MM.1S (cell line): Measurements from ENCODE around the gene CCDC192.

ENCODE experiments used
- DNase-seq: peaks from one replicate; pipeline ENCODE4 v3.0.0-alpha.2; 2015
- H2AFZ ChIP-seq: fragments of 300-600 bp; sonication (generic); 2 replicates; pipeline ENCODE4 v1.6.0; 2016; ENCODE audit warnings: antibody characterized with exemption, low read length
- H3F3A ChIP-seq: fragments of 300-600 bp; sonication (generic); 2 replicates; pipeline ENCODE4 v1.6.1; 2016; ENCODE audit warnings: mild to moderate bottlenecking, antibody characterized with exemption, low read length, moderate library complexity, mixed read lengths; ENCODE audit not compliant: insufficient read depth
- H3K27ac ChIP-seq: fragments of 300-600 bp; sonication (generic); 2 replicates; pipeline ENCODE4 v1.5.1; 2016; ENCODE audit warnings: mild to moderate bottlenecking, low read length
- H3K27me3 ChIP-seq: fragments of 300-600 bp; sonication (generic); replicated peaks from 2 replicates; pipeline ENCODE4 v1.6.0; 2016; ENCODE audit warnings: low read length; ENCODE audit not compliant: insufficient read depth
- H3K36me3 ChIP-seq: fragments of 300-600 bp; sonication (generic); replicated peaks from 2 replicates; pipeline ENCODE4 v1.6.1; 2016; ENCODE audit warnings: mild to moderate bottlenecking, low read length, mixed read lengths; ENCODE audit not compliant: insufficient read depth
- H3K4me1 ChIP-seq: fragments of 300-600 bp; sonication (generic); 2 replicates; pipeline ENCODE4 v1.6.1; 2016; ENCODE audit warnings: low read length, mixed read lengths
- H3K4me2 ChIP-seq: fragments of 300-600 bp; sonication (generic); 2 replicates; pipeline ENCODE4 v1.6.0; 2016; ENCODE audit warnings: low read depth, low read length
- H3K4me3 ChIP-seq: fragments of 300-600 bp; sonication (generic); 2 replicates; pipeline ENCODE4 v1.5.1; 2016; ENCODE audit warnings: low read length, mixed read lengths
- H3K79me2 ChIP-seq: fragments of 300-600 bp; sonication (generic); 2 replicates; pipeline ENCODE4 v1.6.1; 2016; ENCODE audit warnings: mixed run types, low read length, mixed read lengths
- H3K9ac ChIP-seq: fragments of 300-600 bp; sonication (generic); 2 replicates; pipeline ENCODE4 v1.6.1; 2016; ENCODE audit warnings: low read length, mixed read lengths
- H3K9me2 ChIP-seq: fragments of 300-600 bp; sonication (generic); replicated peaks from 2 replicates; pipeline ENCODE4 v1.6.1; 2016; ENCODE audit warnings: mild to moderate bottlenecking, low read length, mixed read lengths; ENCODE audit not compliant: insufficient read depth
- H3K9me3 ChIP-seq: fragments of 300-600 bp; sonication (generic); replicated peaks from 2 replicates; pipeline ENCODE4 v1.6.1; 2016; ENCODE audit warnings: mild to moderate bottlenecking, low read length, mixed read lengths; ENCODE audit not compliant: insufficient read depth
- H4K20me1 ChIP-seq: fragments of 300-600 bp; sonication (generic); 2 replicates; pipeline ENCODE4 v1.6.1; 2016; ENCODE audit warnings: mild to moderate bottlenecking, low read length, moderate library complexity, mixed read lengths; ENCODE audit not compliant: insufficient read depth
- CTCF ChIP-seq: fragments of 300-600 bp; sonication (generic); IDR thresholded peaks from 2 replicates; pipeline ENCODE4 v1.5.1; 2016; ENCODE audit warnings: antibody characterized with exemption, low read length, mixed read lengths
- EZH2 ChIP-seq: fragments of 300-600 bp; sonication (generic); optimal IDR thresholded peaks from 2 replicates; pipeline ENCODE3; 2017; ENCODE audit warnings: low read depth, mild to moderate bottlenecking, antibody characterized with exemption, low read length, mixed read lengths
- EZH2phosphoT487 ChIP-seq: fragments of 300-600 bp; sonication (generic); IDR thresholded peaks from 2 replicates; pipeline ENCODE4 v1.6.1; 2018; ENCODE audit warnings: antibody characterized with exemption, low read length

Gene CCDC192

DNA sequence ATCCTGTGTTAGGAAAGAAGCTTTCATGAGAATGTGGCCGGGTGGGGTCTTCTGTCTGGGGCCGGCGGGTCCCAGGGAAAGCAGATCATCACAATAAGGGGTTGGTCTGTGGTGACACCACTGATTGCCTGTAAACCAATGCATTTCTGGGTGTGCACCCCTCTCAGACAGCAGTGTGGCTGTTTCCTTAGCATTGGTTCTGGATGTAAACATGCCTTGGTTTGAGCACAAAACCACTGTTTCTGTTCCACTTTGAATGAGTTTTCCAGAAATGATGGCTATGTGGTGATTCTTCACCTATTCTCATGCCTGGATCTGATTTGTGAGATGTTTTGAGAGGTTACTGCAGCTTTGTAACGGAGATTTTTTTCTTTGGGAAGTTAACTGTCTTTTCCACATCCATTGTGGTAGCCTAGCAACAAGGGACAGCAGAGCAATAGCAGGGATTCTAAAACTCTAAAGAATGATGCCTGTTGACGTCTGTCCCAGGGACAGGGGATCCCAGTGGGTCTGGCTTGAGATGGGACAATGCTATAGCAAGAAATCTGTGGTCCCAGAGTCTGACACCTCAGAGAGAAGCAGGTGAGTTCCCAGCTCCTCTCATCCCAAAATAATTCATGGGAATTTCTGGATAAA, at the start of gene CCDC192:
CCDC192 (plus strand) TSS at position 466 of the 636 bp plus-strand sequence; CDS start at position 521, 55 bp downstream.
- H3K9me3 ChIP-seq = no peaks in the 10 kb centered on the region
- no peaks in the 10 kb centered on the region for H3K27me3 ChIP-seq
- H3K9ac ChIP-seq = no peak within 1 kb of the TSS
- no peaks in the 10 kb centered on the region for H4K20me1 ChIP-seq
- no peaks in the 10 kb centered on the region for H3K79me2 ChIP-seq
- H3K36me3 ChIP-seq = no peaks in the 10 kb centered on the region
- H3K27ac ChIP-seq = no peak within 1 kb of the TSS
- H3K4me3 ChIP-seq = no peak within 1 kb of the TSS
- DNase-seq = no peak
- H3K4me2 ChIP-seq = no peak within 1 kb of the TSS
- TF ChIP-seq CTCF = no peak
- TF ChIP-seq EZH2 = no peak
- TF ChIP-seq EZH2phosphoT487 = no peak
- no peaks in the 10 kb centered on the region for H3K4me1 ChIP-seq
- no peaks in the 10 kb centered on the region for H3K9me2 ChIP-seq
- no peaks in the 10 kb centered on the region for H3F3A ChIP-seq
- H2AFZ ChIP-seq = no peak within 1 kb of the TSS

- H3K36me3 ChIP-seq = no peaks in the 10 kb centered on the region
- no peak overlapping the region for H2AFZ ChIP-seq
- no peak overlapping the region for H3K4me3 ChIP-seq
- H3K4me1 ChIP-seq = no peaks in the 10 kb centered on the region
- H3K9me3 ChIP-seq = no peaks in the 10 kb centered on the region
- no peaks in the 10 kb centered on the region for H3K9me2 ChIP-seq
- H3K27ac ChIP-seq = no peak overlapping the region
- H3K4me2 ChIP-seq = no peak overlapping the region
- no peaks in the 10 kb centered on the region for H3F3A ChIP-seq
- H3K27me3 ChIP-seq = no peaks in the 10 kb centered on the region
- H3K9ac ChIP-seq = no peak overlapping the region
- DNase-seq = no peak
- no peaks in the 10 kb centered on the region for H3K79me2 ChIP-seq
- no peak for TF ChIP-seq CTCF
- no peak for TF ChIP-seq EZH2
- no peak for TF ChIP-seq EZH2phosphoT487
- H4K20me1 ChIP-seq = no peaks in the 10 kb centered on the region
Measured at GRCh38 chr5:127656825-127657224, 46.4 kb upstream of the CCDC192 start.

DNA sequence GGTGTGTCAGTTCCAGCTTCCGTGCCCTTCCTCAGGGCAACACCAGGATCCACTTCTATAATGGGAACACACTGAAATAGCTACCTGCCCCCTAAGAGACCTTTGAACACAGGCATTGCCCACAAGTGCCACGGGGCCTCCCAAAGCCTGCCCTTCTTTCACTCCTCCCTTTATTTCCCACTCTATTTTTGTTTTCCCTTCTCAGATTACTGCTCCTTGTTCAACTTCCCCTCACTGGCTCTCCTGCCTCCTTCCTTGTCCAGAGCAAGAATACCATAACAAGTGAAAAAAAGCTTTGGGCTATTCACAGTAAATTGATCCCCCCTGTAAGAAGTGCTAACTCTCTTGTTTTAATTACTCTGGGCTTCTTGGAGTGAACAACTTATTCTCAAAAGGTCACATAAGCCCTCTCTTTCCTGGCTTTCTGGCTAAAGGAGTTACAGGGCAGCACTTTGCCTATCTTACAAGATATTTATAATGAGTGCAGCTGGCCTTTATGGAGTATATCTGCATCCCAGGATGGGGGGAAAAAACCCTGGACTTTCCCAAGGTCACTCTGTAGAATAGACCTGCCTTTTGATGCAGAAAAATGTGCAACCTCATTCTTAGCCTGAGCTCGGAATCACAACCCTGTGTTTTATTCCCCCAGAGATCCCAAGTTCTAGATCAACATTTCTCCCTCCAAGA, 43.0 kb upstream of the CCDC192 start:
- H3K4me3 ChIP-seq = no peak overlapping the region

More for the DNA sequence above, 43.0 kb upstream of the CCDC192 start:
- H3K4me1 ChIP-seq = no peaks in the 10 kb centered on the region
- H3F3A ChIP-seq = no peaks in the 10 kb centered on the region
- no peaks in the 10 kb centered on the region for H3K27me3 ChIP-seq
- no peaks in the 10 kb centered on the region for H3K79me2 ChIP-seq
- DNase-seq = no peak
- no peaks in the 10 kb centered on the region for H3K9me3 ChIP-seq
- H3K27ac ChIP-seq = no peak overlapping the region
- no peaks in the 10 kb centered on the region for H4K20me1 ChIP-seq
- no peak overlapping the region for H3K9ac ChIP-seq
- no peak overlapping the region for H2AFZ ChIP-seq
- H3K9me2 ChIP-seq = no peaks in the 10 kb centered on the region
- no peaks in the 10 kb centered on the region for H3K36me3 ChIP-seq
- TF ChIP-seq EZH2 = no peak
- no peak for TF ChIP-seq EZH2phosphoT487
- no peak for TF ChIP-seq CTCF
- no peak overlapping the region for H3K4me2 ChIP-seq
